HG03280 (cell line): ENCODE results near the gene GREB1L.

Experiments used
- ATAC-seq: cut with Tn5 transposase; IDR thresholded peaks from one replicate; pipeline ENCODE4 v1.9.1; 2021; ENCODE audit warnings: mild to moderate bottlenecking, moderate library complexity; ENCODE audit not compliant: unreplicated experiment

Gene GREB1L

DNA sequence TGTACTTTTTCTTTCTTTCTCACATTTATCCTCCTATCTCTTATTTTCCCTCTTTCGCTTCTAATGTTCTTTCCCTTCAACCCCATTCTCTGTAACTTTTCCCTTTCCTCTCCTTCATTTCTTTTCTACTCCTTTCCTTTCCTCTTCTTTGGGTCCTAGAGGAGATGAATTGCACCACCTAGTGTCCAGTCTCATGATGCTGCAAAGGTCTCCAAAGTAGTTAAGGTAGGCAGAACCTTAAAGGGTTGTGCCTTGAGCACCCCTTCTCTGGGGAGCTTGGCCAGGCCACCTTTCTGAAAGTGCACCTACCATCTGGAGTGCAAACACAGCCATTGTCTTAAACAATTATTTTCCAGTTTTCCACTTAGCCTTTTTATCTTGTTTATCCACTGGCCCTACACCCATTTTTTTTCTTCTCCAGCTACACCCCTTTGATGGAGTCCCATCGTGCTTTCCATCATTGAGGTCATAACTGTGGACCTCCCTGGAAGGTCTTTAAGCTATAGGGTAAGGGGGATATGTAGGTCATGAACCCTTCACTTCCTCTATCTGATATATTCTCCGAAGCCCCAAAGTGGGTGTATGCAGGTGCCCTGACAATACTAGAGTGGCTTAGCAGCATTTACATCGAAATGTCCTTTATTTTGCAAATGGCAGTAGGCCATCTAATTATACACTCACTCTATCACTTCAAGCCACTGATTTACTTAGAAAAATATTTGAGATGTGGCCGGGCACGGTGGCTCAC, 202.6 kb downstream of the GREB1L start:
- ATAC-seq, result no peak

DNA sequence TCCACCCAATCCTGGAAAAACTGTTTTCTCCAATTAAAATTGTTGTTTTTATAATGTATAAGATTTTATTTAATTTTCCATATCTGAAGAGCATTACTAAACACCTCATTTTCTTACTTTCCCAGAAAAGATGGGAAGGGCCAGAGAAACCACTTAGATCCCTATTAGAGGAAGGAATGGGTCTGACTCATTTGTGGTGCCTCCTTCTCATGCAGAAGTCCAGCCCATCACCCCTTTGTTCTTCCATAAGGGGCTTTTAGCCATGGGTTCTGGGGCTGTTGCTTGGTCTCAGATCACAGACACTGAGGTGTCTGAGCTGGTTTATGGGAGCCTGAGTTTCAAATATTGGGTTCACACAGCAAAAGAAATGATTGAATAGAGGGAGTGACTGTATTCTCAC, 206.3 kb downstream of the GREB1L start:
- ATAC-seq, result no peak

DNA sequence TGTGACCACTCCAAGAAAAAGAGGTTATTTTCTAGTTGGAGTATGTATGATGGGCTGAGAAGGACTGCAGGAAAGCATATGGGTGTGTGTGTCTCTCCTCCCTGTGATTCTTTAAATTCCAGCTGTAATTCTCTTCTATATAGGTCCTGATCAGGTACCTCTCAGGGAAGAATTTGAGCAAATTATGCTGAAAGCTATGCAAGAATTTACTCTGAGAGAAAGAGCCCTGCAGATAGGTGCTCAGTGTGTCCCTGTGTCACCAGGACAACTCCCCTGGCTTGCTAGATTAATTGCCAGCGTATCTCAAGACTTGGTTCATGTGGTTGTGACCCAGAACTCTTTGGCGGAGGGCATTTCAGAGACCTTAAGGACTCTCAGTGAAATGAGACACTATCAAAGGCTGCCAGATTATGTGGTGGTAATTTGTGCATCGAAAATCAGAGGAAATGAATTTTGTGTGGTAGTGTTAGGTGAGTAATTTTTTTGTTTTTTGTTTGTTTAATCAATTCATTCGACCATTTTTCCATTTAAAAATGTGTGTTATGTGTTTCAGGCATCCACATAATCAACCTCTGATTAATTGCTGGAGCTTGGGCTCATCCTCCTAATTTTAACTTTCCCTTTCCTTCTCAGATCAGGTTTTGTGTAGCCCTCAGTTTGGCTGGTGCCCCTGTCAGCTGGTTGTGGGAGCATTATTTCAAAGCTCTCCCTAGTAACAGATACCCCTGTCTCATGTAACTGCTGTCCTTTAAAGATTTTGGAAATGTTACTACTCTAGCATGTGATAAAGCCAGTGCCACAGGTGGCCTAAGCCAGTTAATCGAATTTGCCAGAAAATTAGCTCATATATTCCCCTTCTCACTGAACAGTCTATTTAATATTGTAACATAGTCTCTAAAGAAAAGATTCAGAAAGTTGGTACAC, 207.6 kb downstream of the GREB1L start:
- no peak for ATAC-seq

DNA sequence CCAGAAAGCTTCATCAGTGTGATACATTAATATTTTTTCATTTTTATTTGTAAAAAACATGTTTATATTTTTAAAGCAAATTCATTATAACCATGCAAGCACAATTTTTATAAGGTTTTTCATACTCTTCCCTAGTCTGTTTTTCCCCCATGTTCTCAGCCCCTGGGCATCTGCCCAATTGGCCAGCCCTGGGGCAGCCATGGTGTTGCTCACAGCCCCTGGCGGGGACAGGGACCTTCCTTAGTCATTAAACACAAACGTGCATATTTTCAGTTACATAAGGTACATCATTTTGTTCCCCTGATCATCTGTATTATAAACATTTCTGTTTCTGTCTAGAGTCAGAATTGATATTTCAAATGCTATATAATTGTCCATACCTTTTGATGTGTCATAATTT, 208.5 kb downstream of the GREB1L start:
- ATAC-seq, result no peak

DNA sequence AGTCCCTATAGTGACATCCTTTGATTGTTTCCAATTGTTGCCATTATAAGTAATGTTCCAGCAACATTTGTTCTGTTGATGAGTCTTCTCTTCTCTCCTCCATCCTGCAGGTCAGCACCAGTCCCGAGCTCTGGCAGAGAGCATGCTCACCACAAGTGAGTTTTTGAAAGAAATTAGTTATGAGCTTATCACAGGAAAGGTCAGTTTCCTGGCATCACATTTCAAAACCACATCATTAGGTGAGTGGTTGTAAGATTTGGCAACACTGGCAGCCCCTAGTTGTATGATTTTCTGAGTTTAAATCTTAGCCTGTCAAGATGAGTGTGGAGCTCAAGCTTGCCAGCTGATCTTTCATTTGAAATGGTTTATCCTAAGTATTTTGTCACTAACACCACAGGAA, 208.9 kb downstream of the GREB1L start:
- ATAC-seq, result no peak

DNA sequence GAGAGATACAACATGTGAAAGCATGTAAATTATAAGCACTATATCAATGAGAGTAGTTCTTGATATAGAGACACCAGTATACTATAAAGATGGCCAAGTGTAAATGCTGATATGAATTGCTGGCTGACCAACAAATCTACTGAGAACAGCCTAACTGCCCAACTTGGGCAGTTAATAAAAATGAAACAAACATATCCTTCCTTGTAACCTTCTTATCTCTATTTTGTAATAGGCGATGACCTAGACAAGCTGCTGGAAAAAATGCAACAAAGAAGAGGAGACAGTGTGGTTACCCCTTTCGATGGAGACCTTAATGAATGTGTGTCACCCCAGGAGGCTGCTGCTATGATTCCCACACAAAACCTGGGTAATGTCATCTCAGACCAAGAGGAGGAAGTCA, 209.8 kb downstream of the GREB1L start:
- ATAC-seq, result no peak

DNA sequence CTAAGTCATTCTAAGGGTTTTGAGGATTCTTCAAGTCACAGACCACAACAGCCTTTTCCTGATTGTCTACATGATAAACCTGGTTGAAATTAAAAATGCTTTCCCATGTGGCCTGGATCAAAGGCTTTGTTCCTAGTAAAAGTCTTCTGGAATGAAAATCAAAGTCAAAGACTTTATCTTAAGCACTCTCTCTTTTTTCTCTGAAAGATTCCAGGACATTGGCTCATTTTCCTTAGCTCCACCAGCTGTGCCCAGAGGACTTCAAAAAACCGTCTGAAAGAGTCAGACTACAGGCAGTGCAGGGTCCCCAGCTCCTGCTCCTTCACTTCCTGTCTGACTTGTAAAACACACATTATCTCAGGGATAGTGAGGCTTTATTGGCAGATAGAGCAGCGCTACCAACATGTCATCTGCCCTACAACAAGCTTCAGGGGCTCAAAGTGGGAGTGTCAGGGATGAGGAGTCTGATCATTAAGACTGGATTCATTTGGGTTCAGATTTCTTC, 210.3 kb downstream of the GREB1L start:
- ATAC-seq, result no peak

DNA sequence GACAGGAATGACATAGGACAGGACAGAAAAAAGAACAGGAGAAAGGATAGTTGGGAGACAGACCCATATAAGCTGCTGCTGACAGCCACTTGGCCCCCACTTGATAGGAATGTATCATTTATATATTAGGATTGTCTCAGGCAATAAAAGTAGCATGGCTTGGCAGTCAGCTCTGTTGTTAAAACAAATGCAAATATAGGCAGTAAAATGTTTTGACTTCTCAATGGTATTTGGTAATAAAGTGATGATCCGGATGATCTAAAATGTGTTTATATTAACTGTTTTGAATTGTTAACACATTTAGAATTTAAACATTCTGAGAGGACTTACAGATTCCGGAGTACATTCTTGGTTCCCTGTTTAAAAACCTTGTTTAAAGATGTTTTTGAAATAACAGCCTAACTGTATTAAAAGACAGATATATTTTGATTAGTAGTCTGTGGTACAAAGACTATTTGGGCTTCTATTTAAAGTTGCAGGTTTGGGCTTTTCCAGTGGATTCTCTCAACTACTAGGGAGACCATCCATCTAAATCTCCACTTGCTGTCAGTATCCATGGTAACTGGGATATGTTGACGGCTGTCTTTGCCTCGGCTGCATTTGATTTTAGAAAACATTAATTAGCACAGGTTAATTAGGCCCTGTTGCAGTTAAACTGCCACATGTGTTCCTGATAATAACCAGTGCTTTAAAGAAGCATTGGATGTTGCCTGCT, 210.9 kb downstream of the GREB1L start:
- ATAC-seq, result no peak

DNA sequence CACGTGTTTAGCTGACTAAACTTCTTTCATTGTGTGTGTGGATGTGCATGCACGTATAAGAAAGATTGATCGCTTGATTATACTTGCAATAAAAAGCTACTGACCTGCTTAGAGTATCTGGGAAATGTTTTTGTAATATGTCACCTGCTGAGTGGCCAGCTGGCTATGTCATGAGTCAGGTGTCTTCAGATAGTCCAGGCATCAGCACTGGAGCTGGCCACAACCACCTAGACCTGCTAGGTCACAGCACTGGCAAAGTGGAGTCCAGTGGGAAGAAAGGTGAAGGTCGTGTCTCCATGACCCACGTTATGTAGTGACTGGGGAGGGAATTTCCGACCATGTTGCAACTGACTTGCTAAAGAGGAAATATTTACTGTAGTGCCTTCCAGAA, 211.5 kb downstream of the GREB1L start:
- ATAC-seq, result no peak

DNA sequence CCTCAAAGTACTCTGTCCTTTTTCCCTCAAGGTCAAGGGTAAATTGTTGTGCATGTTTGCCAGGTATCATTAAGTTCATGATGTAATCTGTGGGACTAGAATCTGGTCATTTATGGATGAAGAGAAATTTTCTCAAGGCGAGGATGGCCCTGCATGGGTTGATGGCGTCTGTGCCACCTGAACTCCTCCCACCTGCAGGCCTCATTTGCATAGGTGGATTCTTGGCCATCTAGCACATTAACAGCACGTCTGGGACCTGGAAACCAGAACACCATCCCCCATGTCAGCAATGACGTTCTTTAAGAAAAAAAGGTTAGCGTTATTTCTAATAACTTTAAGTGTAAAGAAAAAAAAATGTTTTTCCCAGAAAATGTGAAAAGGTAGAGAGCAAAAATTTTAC, 212.7 kb downstream of the GREB1L start:
- ATAC-seq, result no peak

DNA sequence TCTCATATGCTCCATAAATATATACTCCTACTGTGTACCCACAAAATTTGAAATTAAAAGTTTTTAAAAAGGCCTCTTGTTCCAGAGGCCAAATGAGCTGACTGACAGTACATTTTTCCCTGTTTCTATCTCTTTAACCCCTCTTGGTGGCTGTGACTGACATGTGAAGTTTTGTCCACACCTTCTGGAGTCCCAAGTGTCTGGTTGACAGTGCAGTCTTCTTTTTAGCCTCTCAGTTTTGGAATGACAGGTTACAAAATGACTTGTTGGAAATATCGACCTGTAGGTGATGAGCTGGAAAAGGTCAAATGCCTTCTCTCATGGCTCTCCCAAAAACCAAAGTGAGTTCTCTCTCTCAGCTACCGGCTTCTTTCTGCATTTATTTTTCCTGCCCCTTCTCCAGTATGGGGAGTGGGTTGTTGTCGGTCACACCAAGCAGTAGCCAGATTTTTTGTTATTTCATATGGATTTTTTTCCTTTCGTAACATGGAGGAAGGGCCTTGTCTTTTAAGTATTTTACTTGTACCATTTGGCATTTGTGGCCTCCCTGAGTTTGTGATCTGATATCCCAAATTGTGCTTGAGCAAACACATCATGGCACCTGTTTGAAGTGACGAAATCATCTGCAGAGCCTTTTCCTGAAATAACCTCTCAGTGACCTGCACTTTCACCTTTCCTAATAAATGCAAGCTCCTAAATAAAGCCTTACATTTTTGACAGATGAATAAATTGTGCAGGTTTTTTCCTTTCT, 214.6 kb downstream of the GREB1L start:
- no peak for ATAC-seq

DNA sequence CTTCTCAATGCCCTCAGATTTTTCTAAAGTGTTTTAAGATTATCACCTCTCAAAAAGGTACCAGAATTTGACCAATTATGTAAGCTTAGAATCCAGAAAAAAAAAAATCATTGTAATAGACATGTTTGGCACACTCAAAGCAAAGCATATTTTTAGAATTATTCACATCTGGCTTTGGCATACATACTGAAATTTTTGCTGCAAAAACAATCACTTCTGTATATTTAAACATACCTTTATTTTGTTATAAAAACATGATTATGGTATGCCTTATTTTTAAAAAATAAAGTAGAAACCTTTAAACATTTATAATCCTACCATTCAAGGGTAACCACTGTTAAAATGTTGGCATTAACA, 215.1 kb downstream of the GREB1L start:
- no peak for ATAC-seq

DNA sequence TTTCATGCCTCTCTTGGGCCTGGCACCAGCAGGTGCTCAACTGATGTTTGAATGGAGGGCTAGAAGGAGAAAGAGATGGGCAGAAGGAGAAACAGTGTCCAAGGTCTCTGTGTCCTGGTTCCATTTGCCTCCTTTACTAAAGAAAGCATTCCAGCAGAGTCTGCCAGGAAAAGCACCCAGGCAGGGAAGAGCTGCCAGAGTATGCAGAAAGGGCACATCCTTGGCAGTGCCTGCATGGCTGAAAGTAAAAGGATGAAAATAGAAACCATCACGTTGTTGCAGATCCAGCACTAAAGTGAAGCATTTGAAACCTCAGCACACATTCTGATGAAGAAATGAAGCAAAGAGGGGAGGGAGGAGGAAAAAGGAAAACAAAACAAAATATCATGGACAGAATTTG, 216.3 kb downstream of the GREB1L start:
- no peak for ATAC-seq

DNA sequence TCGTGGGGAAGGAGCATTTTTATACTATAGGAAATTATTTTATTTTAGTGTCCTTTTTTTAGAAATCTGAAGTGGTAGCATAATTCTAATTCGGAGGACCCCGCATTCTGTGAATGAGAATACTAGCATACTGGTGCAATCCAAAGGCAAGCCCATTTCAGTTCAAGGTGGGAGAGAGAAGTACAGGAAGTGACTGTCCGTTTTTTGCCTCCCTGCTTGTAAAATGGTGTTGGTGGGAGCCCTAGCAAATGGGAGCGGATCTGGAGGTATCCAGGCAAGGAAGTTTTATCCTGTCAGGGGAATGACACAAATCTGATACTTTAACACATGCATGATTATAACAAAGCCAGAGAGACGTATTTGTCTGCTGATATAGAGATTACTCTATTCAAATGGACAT, 216.8 kb downstream of the GREB1L start:
- no peak for ATAC-seq

DNA sequence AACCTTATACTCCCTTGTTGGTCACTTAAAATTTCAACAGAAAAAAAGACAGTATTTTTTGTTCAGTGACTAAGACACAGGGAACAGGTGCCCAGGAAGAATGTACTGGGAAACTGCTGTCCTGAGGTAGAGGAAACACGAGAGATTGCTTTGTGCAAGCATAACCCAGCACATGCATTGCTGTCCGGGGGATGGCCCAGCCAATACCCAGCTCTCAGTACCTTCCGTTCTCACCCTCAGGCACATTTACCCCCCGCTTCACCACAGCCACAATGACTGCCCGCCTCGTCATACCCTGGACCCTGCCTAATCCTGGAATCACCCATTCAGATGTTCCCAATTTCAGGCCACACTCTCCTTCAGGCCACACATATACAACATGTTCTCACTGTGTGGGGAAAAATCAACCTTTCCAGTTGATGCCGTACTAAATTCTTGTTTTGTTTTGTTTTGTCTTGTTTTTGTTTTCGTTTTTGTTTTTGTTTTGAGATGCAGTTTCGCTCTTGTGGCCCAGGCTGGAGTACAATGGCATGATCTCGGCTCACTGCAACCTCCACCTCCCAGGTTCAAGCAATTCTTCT, 217.8 kb downstream of the GREB1L start:
- ATAC-seq, result no peak

DNA sequence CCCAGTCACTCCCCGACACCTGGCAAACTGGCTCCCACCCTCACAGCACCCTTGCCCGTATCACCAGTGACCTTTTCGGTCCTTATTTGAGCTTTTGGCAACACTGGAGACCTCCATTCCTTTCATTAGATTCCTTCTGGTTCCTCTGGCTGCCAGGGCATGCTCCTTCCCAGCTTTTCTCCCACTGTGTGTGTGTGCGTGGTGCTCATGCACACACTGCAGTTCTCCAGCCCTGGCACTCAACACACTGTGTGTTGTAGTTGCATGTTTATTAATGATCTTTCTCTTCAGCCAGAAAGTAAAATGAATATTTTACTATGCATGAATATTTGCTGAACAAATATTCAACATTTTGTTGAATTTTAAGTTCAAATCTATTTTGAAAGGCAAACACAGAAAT, 219.4 kb downstream of the GREB1L start:
- no peak for ATAC-seq

DNA sequence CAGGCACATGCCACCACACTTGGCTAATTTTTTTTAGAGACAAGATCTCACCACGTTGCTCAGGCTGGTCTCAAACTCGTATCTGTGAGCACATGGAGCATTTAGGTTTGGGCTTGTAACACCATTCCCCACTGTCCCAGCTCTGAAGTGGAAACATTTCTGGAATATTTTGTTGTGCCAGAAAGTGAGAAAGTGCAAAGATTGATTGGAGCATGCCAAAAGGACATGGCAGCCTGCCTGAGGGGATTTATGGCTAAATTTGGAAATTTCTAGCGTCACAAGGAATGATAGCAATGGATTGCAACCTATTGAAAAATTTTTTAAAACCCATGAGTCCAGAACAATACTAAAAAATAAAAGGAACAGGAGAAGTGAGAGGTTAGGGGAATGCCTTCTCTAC, 221.7 kb downstream of the GREB1L start:
- no peak for ATAC-seq

DNA sequence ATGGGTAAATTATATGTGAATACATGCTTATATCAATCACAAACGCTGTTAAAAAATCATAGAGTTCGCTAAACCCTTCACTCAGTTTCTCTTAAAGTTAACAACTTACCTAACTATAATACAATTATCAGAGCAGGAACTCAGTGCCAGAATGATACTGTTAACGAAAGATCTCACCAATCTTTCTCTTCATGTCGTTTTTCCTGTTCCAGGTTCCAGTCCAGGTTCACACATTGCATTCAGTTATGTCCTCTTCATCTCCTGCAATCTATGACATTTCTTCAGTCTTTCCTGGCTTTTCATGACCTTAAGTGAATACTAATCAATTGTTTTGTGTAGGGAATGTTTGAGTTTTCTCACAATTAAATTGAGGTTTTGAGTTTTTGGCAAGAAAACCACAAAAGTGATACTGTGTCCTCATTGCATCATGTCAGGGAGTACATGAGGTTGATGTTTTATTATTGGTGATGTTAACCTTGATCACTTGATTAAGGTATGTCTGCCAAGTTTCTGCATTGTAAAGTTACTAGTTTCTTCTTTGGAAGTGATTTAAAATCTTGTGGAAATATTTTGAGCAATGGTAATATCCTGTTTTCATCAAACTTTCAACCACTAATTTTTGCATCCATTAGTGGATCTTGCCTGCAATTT, 226.6 kb downstream of the GREB1L start:
- no peak for ATAC-seq

DNA sequence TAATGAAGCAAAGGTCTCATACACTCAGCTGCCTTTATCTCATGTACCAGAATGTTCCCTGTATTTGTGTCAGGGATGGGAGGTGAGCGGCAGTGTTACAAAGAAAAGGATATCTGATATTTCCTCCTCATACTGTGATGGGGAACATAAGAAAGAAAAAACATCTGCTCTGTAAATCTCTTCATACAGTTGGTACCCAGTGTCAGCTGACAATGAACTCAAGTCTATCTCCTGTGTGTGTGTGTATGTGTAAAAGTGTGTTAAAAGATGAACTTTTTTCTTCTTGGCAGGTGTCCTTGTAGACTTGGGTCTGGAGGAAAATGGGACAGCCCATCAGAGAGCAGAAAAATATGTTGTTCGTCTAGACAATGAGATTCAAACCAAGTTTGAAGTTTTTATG, 230.7 kb downstream of the GREB1L start:
- no peak for ATAC-seq

DNA sequence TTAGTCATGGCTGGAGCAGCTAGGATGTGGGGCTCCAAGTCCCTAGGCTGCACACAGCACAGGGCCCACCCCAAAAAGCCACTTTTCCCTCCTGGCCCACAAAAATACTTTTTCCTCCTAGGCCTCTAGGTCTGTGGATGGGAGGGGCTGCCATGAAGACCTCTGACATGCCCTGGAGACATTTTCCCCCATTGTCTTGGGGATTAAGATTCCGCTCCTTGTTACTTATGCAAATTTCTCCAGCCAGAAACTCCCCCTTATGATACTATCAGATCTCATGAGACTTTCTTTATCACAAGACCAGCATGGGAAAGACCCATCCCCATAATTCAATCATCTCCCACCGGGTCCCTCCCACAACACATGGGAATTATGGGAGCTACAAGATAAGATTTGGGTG, 232.6 kb downstream of the GREB1L start:
- ATAC-seq, result no peak
